DMS 273 treated with DMSO at 0.1 percent for 48 hours (cell line): ENCODE results near the gene TBXA2R.
"Not testable (repeated sequence)": the region's sequence is repeated elsewhere in the genome, so short reads cannot be mapped to it uniquely, and the experiment has no call there.

Experiments
- DNase-seq: peaks from one replicate; lab custom pipeline; 2025; lab: John Stamatoyannopoulos, UW

TBXA2R gene

DNA sequence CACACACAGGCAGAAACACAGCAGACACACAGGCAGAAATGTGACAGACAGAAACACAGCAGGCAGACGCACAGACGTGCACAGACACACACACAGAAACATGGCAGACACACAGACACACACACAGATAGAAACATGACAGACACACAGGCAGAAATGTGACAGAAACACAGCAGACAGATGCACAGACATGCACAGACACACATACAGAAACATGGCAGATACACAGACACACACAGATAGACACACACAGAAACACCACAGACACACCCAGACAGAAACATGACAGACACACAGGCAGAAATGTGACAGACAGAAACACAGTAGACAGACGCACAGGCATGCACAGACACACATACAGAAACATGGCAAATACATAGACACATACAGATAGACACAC, 1.3 kb downstream of the TBXA2R start:
- DNase-seq: no peak

DNA sequence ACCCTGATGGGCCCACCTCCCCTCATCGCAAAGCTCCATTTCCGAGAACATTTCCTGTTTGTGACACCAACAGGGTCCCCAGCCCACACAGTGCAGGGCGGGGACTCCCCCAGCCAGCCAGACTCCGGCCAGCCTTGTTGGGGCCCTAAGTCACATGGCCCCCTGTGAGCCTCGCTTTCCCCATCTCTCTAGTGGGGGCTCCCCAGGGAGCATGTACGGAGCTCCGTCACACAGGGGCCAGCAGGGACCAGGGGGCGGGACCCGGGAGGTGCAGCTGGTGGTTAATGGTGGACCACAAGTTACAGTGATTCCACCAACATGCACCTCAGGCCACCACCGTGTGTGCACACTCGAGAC, 1.7 kb downstream of the TBXA2R start:
- DNase-seq: no peak

GRCh38 chr19:3604227-3604986, 2.3 kb downstream of the TBXA2R start:
- DNase-seq: no peak

DNA sequence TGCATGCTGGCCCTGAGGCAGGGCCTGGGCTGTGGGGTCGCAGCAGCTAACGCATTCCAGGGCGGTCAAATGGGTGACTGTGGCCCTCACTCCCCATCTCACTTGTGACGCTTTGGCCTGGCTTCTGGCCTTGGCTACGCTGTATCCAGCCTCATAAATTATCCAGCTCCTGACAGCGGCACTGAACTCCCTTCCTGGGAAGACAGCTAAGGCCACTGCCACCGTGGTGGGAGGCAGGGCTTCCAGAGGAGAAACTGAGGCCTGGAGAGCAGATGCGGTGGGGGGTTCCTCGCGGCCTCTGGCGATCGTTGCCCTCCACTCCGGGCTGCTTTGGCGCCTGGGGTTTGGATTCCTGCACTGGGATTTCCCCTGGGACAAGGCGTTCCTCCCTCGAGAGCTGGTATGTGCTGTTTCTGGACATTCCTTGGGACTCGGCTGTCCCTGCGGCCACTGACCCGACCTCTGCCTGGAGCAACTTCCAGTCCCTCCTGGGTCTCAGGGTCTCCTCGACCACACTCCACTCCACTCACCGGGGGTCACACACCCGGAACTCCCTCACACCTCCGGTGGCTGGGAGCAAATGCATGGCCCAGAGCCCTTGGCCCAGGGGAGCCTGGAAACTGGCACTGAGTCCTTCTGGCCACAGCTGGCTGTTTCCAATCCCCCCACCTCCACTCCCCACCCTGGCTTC, 3.4 kb downstream of the TBXA2R start:
- no peak for DNase-seq

DNA sequence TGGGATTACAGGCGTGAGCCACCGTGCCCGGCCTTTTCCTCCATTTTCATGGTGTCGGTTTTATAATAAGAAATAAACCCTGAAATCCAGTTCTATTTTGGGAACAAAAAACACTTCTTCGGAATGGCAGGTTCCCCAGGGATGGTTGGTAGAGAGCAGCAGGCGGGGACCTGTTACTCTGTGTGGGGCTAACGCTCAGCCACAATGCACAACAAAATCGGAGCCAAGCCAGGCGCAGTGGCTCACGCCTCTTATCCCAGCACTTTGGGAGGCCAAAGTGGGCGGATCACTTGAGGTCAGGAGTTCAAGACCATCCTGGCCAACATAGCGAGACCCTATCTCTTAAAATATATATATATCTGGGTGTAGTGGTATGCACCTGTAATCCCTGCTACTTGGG, 5.7 kb downstream of the TBXA2R start:
- DNase-seq: no peak

GRCh38 chr19:3599776-3600187, 6.9 kb downstream of the TBXA2R start:
- no peak for DNase-seq

DNA sequence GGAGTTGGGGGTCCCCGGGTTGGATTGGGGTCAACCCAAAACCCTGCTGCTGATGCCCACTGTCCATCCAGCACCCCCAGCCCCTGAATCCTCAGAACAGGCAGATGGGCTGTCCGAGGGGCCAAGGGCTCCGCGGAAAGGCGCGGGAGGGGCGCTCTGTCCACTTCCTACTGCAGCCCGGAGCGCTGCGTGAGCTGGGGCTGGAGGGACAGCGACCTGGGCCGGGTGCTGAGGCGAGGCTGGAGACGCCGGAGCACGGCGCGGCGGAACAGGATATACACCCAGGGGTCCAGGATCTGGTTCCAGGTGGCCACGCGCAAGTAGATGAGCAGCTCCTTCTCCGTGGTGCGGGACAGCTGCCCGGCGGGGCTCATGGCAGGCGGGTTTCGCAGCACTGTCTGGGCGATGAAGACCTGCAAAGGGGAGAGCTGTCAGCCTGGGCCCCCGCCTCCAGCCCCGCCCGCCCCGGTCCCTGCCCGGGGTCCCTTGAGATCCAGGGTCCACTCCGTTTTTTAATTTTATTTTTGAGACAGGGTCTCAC, 11.1 kb downstream of the TBXA2R start:
- no peak for DNase-seq

GRCh38 chr19:3593156-3593555, 13.5 kb downstream of the TBXA2R start:
- DNase-seq: no peak

DNA sequence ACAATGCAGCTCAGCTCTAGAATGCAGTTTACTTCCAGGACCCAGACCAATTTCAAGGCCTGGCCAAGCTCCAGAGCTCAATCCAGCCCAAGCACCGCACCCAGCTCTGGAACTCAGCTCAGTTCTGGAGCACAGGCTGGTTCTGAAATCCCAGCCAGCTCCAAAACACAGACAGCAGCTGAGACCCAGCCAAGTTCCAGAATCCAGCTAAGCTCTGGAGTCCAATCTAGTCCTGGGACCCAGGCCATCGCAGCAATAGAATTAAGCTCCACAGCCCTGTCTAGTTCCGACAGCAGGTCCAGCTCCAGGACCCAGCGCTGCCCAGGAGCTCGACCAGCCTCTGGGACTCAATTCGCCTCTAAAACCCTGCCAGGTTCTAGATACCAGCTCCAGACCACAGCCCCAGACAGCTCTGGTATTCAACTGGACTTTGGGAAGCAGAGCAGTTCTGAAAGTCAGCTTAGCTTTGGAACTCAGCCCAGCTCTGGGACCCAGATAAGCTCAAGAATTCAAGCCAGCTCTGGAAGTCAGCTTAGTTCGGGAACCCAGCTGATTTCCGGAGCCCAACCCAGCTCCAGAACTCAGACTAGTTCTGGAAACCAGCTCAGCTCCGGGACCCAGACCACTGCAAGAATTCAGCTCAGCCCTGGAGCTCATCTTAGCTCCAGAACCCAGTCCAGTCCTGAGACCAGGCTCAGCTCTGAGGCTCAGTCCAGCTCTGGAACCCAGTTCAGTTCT, 14.6 kb downstream of the TBXA2R start:
- no peak for DNase-seq

DNA sequence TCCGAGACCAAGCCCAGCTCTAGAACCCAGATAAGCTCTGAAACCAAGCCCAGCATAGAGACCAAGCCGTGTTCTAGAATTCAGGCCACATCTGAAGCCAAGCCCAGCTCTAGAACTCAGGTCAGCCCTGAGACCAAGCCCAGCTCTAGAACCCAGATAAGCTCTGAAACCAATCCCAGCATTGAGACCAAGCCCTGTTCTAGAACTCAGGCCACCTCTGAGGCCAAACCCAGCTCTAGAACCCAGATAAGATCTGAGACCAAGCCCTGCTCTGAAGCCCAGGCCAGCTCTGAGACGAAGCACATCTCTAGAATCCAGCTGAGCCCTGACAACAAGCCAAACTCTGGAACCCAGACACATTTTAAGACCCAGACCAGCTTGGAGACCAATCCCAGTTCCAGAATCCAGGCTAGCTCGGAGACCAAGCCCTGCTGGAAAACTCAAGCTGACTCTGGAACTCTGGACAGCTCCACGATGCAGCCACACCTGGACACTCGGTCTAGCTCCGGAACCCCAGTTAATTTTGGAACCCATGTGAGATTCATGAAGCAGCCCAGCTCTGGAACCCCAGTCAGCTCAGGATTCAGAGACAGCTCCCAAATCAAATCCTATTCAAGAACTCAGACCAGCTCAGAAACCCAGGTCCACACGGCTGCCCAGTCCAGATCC, 15.6 kb downstream of the TBXA2R start:
- DNase-seq: no peak

DNA sequence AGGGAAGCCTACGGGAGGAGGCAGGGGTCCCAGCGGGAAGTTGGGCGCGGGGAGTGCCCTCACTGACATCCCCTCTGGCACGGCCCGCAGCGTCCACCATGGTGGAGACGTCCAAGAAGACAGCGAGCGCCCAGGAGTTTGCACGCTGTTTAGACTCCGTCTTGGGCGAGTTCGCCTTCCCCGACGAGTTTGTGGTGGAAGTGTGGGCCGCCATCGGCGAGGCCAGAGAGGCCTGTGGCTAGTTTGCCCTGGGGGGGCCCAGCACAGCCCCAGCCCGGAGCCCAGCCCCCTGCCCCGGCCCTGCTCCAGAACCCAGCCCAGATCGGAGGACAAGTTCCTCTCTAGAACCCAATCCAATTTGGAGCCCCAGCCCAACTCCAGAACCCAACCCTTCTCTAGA, 16.7 kb downstream of the TBXA2R start:
- DNase-seq: no peak

DNA sequence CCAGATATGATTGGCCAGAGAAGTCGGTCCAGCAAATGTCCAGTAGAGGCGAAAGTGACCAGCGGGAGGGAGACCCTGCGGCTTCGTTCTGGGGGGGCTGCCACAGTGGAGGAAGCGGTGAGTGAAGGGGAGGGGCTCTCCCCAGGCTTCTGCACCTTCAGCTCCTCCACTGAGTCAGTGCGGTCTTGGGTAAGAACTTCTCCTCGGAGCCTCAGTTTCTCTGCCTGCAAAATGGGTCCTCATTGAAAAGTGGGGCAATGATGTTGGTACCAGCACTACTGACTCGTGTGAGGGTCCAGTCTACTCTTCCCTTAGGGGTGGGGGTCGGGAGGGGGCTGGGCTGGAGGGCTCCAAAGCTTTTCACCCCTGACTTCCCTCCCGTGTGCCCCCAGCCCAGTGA, 17.2 kb downstream of the TBXA2R start:
- DNase-seq: no peak

GRCh38 chr19:3586707-3587346, 19.8 kb downstream of the TBXA2R start:
- DNase-seq: no peak

DNA sequence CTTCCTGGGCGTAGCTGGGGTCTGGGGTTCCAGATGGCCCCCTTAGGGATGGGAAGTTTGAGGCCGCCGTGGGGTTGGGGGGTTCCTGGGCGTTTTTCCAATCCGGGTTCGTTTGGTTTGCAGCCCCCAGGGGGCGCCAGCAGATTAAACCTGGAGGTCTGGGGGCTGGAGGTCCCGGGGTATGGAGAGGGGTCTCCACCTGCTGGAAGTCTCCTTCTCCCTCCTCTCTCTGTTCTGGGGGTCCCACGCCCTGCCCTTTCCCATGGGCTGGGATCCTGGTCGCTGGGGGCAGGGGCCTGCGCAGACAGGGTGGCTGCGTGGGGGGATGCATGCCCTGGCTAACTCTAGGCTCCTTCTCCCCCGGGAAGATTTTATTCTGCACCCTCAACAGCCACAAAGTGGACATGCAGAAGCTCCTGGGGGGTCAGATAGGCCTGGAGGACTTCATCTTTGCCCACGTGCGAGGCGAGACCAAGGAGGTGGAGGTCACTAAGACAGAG, 20.5 kb downstream of the TBXA2R start:
- DNase-seq: no peak

GRCh38 chr19:3585301-3586126, 21.2 kb downstream of the TBXA2R start, which contains the start of gene GIPC3:
Gene GIPC3, plus strand, starts transcription at chr19:3585478. Its CDS starts 120 bp downstream, at chr19:3585598.
- DNase-seq: no peak

- not testable (repeated sequence) for DNase-seq
Observed at GRCh38 chr19:3584036-3584802, 22.5 kb downstream of the TBXA2R start.

- not testable (repeated sequence) for DNase-seq
Observed at GRCh38 chr19:3581792-3582191, 24.9 kb downstream of the TBXA2R start.

DNA sequence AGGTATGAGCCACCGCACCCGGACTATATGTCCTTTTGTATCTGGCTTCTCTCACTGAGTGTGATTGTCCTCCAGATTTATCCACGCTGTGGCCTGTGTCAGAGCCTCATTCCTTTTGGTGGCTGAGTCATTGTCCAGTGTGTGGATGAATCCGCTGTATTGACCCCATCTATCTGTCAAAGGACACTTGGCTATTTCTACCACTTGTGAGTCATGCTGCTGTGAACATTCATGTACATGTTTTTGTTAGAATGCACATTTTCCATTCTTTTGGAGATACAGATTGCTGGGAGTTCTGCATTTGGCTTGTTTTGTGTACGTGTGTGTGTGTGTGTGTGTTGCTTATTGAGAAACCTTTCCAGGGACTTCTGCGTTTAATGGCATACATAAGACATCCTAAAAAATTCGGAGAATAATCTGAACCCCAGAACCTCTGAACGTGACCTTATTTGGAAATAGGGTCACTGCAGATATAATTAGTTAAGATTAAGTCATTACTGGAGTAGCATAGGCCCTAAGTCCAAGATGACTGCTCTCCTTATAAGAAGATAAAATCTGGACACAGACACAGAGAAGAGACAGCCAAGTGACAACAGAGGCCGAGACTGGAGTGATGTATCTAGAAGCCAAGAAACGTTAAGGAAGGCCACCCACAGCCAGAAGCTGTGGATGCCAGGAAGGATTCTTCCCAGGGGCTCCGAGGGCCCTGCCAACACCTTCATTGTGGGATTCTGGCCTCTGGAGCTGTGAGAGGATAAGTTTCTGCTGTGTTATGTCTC, 26.3 kb downstream of the TBXA2R start:
- no peak for DNase-seq

- DNase-seq: no peak
Observed at GRCh38 chr19:3578390-3578789, 28.3 kb downstream of the TBXA2R start.
